GM12874 (cell line): ENCODE data around the gene NUDT6.

Experiments used
- TF ChIP-seq, protein P1 (sequence below): IDR thresholded peaks from 2 replicates; pipeline ENCODE4 v1.5.1; 2011; ENCODE audit warnings: low read depth, mild to moderate bottlenecking, control low read depth, low read length, moderate library complexity; ENCODE audit not compliant: insufficient read depth

NUDT6 gene

DNA sequence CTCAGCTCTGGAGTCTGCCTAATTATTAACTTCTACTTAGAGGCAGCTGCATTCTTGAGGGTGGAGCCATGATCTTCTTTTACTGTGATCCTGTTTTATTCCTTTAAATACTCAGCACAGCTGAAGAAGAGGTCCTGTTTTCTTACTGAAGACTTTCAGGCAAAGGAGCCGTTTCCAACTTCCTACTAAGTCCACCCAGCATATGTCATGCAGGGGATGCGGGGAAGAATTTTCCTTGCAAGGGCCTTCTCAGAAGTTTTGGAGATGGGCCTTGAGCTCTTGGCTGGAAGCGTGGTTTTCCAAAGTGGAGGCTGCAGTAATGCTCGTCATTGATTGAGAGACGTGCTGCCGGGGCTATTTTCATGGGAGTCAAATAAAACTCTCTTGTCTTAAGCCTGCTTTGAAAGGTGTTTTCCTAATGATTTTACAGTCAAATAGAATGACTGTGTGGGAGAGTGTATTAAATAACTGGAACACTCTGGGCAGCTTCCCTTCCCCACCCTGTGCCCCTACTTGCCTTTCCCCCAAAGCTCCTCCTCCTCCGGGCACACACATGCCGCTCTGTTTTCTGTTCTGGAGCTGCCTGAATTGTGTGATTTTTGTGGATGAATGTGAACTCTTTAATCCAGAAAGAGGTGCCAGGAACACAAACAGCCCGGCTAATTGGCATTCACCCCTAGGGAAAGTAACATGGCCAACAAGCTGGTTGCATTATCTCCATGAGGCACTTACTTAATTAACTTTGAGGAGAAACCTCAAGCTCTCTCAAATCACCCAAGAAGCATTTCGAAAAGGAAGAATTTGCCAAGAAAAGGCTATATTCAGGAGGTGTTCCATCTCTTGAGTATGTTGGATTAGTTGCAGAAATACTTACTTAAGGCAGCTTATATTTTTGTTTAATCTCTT, 67.7 kb downstream of the NUDT6 start:
- TF ChIP-seq, protein P1, sequence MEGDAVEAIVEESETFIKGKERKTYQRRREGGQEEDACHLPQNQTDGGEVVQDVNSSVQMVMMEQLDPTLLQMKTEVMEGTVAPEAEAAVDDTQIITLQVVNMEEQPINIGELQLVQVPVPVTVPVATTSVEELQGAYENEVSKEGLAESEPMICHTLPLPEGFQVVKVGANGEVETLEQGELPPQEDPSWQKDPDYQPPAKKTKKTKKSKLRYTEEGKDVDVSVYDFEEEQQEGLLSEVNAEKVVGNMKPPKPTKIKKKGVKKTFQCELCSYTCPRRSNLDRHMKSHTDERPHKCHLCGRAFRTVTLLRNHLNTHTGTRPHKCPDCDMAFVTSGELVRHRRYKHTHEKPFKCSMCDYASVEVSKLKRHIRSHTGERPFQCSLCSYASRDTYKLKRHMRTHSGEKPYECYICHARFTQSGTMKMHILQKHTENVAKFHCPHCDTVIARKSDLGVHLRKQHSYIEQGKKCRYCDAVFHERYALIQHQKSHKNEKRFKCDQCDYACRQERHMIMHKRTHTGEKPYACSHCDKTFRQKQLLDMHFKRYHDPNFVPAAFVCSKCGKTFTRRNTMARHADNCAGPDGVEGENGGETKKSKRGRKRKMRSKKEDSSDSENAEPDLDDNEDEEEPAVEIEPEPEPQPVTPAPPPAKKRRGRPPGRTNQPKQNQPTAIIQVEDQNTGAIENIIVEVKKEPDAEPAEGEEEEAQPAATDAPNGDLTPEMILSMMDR: no peak

DNA sequence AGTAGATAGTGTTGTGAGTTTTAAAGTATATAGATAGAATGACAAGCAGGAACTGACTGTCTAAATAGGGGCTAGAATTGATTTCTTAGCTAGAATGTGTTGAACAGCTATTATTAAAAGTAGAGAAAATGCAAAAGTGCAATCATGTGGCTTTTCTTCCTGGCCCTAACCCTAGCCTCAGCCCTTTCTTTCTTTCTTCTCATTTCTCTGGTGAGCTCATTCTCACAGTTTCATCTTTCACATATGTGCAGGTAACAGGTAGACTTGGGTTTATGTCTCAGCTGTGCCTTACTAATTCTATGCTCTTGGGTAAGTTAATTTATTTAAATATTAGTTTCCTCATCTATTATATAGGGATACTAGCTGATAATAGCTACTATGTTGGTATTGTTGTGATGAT, 70.8 kb downstream of the NUDT6 start:
- TF ChIP-seq, protein P1: no peak

DNA sequence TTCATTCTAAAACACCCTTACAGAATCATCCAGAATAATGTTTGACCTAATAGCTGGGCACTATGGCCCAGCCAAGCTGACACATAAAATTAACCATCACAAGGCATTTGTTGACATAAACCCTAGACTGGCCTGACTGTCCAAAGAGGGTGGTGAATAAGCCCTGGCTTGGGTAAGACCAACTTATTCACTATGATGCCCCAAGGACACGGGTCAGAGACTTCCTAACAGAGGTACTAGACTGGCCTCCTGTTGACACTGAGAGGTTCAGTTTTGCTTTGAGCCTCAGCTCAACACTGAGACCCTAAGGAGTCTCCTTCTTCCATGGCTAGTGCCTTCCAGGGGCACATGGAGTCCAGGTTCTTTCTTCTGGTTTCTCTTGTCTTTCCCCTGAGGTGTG, 74.5 kb downstream of the NUDT6 start:
- TF ChIP-seq, protein P1: no peak

DNA sequence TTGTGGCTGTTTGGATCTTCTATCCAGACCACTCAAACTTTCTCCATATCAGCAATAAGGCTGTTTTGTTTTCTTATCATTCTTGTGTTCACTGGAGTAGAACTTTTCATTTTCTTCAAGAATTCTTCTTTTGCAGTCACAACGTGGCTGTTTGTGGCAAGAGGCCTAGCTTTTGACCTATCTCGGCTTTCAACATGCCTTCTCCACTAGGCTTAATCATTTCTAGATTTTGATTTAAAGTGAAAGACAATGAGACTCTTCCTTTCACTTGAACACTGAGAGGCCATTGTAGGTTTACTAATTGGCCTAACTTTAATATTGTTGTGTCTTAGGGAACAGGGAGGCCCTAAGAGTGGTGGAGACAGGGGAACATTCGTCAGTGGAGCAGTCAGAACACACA, 76.6 kb downstream of the NUDT6 start:
- TF ChIP-seq, protein P1: no peak

DNA sequence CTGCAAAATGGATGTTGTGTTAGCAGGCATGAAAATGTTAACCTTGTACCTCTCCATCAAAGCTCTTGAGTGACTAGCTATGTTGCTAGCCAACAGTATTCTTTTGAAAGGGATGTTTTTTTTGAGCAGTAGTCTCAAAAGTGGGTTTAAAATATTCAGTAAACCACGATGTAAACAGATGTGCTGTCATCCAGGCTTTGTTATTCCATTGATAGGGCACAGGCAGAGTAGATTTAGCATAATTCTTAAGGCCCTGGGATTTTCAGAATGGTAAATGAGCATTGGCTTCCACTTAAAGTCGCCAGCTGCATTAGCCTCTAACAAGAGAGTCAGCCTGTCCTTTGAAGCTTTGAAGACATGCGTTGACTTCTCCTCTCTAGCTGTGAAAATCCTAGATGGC, 77.3 kb downstream of the NUDT6 start:
- TF ChIP-seq, protein P1: no peak

DNA sequence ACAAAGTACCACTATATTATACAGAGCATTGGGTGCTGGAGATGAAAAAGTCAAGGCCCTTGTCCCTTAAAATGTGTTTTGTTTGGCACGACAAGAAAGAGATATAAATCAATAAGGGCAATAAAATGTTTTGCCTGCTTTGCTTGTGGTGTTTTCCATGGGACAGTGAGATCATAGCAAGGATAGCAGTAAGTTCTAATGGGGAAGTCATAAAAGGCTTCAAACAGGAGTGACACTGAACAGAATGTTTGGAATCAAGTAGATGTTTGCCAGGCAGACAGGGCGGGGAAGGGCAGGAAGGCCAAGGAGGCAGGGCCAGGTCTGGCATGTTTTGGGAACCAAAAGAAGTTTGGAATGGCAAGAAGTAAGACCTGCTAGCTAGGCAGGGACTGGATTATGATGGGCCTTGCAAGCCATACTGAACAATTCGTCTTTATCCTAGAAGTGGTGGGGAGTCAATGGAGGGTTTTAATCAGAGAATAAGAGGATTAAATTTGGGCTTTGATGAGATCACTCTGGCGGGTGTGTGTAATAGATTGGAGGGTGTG, 79.3 kb downstream of the NUDT6 start:
- TF ChIP-seq, protein P1: no peak
